Stimulated activated naive CD4-positive, alpha-beta T cell treated with Interleukin-2 at 50 U/mL for 16 hours (primary cell): ENCODE data around the gene TBC1D2B.
"Not testable (repeated sequence)": the region's sequence is repeated elsewhere in the genome, so short reads cannot be mapped to it uniquely, and the experiment has no call there.

Experiments
- DNase-seq: peaks from one replicate; lab custom pipeline; 2025; lab: John Stamatoyannopoulos, UW

The TBC1D2B gene

GRCh38 chr15:77988347-77989295 is 88.9 kb downstream of the TBC1D2B start:
- DNase-seq: no peak

- not testable (repeated sequence) for DNase-seq
Measured at GRCh38 chr15:77987765-77988136, 89.8 kb downstream of the TBC1D2B start.

DNA sequence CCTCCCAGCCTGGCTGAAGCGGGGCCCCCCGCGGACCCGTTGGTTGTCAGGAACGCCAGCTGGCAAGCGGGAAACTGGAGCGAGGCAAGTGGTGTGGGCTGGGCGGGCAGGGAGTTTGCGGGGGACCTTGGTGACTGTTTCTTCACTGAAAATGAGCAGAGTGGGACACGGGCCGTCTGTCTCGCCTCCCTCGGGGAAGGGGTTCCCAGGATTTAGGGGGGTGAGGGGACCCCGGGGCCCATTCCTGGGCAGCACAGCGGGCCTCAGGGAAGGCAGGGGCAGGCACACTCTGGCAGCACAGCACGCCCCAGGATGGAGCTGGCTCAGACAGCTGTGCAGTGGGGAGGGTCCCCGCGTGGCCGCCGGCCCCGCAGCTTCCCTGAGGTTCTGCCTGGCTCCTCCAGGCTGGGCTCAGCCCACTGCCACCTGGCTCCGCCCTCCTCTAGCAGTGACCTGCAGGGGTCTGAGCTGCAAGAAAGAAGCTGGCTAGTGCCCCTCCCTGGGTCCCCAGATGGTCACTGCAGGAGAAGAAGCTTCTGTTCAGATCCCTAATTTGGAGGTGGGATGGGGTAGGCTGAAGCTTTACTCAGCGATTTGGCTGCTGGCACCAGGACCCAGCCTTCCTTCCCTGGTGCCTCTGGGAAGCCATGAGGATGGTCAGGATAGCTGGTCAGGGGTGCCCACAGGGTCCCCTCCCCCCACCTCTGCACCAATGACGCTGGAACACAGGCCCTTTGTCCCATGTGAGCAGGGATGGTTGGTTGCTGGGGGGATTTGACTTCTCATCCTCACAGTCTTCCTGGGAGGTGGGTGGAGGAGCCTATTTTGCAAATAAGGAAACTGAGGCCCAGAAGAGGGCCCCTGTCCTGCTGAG is 90.4 kb downstream of the TBC1D2B start:
- DNase-seq: no peak

GRCh38 chr15:77985931-77986480 is 91.5 kb downstream of the TBC1D2B start:
- no peak for DNase-seq

- DNase-seq: no peak
Measured at GRCh38 chr15:77985031-77985930, 92.2 kb downstream of the TBC1D2B start.

- DNase-seq: no peak
Measured at GRCh38 chr15:77984446-77984861, 93.1 kb downstream of the TBC1D2B start.

DNA sequence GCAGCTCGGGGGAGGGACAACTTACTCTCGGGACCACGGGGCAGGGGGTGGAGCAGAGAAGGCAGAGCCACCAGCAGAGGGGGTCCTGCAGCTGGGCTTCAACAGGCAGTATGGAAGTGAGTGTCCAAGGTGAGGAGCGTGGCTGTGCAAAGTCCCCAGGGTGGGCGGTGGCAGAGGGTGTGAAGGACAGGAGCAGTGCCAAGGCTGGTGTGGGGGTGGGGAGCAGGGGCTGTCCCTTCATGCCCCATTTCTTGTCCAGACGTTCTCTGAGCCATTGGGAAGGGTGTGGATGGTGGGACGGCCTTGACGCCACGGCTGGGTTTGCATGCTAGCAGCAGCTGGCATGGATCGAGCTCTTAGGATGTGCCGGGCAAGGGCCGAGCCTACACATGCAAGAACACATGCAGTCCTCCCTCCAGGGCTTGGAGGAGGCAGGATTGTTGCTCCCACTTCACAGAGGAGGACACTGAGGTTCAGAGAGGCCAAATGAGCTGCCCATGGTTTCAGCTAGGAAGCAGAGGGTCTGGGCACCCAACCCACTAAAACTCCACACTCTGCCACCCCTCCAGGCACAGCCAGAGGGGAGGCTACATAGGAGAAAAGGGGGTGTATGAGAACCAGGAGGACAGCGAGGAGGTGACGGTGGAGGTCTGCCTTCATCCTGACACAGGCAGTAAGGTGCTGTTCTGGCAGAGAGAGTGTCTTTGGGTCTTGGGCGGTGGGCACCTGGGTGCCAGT is 93.6 kb downstream of the TBC1D2B start:
- no peak for DNase-seq

DNA sequence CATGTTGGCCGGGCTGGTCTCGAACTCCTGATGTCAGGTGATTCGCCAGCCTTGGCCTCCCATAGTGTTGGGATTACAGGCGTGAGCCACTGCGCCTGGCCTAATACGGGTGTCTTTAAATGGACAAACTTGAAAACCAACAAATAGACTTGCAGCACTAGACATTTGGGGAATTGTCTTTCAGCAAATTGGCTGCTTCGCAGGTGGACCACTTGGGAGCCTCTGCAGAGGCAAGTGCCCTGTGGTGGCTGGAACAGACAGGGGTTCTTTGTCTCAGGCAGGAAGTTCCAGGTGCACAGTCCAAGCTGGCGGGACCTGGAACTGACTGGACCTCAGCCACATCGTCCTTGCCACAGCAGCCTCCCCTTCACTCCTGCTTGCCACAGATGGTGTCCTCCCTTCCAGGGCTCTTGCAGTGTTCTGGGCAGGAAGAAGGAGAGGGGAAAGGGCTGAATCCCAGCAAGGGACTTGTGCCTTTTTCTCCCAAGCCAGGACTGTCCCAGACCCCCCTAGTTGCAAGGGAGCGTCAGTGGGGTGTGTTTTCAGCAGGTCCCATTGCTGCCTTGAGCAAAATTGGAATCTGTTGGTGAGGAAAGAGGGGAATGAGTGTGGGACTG is 94.3 kb downstream of the TBC1D2B start:
- no peak for DNase-seq

DNA sequence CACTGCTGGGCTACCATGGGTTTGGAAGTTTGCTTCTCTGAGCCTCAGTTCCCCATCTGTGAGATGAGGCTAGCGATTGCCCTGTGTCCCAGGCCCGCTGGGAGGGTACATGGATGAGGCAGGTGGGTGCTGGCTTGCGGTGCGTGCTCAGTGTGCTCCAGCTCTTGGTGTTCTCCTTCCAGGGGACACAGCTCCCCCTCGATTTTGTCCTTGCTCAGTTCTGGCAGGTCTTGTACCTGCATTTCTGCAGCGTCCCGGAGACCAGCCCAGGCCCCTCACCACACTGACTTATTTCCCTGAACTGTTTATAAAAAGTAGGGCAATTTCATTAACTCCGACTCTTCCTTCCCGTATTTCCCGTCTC is 95.4 kb downstream of the TBC1D2B start:
- DNase-seq: no peak

DNA sequence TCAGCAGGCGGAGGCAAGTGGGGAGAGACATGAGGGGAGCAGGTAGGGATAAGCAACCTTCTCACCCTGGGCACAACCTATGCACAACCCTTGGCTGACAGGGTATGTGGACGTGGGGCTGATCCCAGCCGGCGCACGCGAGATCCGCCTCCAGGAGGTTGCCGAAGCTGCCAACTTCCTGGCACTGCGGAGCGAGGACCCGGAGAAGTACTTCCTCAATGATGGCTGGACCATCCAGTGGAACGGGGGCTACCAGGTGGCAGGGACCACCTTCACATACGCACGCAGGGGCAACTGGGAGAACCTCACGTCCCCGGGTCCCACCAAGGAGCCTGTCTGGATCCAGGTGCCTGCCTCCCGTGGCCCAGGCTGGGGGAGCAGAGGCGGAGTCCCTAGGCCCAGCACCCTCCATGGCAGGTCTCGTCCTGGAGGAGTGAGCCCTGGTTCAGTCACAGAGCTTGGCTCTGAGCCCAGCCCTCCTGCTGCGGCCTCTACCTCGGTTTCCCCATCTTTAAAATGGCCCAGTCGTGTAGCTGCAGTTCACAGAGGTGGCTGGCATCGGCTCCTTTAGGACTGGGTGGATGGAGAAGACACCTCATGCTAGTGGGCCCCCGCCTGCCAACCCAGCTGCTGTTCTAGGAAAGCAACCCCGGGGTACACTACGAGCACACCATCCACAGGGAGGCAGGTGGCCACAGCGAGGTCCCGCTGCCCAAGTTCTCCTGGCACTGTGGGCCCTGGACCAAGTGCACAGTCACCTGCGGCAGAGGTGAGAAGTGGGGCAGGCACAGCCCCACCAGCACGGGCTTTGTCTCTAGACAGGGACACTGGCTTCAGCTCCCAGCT is 96.0 kb downstream of the TBC1D2B start:
- DNase-seq: no peak

DNA sequence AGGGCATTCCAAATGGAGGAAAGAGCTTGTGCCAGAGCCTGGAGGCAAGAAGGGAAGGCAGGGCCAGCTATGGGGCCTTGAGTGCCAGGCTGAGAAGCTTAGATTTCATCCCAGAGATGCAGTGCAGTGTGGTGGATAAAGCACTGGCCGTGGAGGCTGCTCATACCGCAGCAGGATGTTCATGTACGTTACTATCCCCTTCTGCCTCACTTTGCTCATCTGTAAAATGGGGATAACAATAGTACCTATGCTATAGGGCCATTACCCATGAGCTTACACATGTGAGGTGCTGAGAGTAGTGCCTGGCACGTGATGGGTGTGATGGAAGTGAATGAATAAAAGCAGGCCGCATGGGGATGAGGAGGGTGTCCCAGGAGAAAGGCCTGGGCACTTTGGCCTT is 96.8 kb downstream of the TBC1D2B start:
- not testable (repeated sequence) for DNase-seq

GRCh38 chr15:77980098-77980497 is 97.4 kb downstream of the TBC1D2B start:
- no peak for DNase-seq

DNA sequence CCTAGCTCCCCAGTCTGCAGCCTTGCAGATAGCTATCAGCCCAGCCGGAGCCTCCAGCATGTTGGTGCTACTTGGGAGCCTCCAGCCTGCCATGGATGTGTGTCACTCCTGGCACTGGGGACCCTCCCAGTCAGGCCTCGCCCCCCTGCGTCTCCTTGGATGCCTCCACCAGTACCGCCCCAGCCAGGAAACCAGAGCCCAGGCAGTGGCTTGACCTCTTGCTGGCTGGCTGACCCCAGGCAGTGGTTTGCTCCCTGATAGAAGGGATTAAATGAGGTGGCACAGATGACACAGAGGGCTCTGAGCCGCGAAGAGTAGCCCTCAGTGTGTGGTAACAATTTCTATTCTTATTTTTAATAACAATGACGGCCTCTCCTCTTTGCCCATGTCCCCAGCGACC is 98.4 kb downstream of the TBC1D2B start:
- not testable (repeated sequence) for DNase-seq

DNA sequence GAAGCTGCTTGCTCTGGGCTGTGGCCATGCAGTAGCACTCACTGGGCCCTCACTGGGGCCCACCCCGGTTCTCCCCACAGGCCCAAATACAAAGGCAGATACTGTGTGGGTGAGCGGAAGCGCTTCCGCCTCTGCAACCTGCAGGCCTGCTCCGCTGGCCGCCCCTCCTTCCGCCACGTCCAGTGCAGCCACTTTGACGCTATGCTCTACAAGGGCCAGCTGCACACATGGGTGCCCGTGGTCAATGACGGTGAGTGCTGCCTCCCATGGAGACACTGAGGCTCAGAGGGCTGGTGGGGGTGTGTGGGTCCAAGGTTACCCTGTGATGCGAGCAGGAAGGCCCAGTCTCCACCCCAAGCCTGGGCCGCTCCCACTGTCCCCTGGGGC is 98.8 kb downstream of the TBC1D2B start:
- DNase-seq: not testable (repeated sequence)

GRCh38 chr15:77977903-77978758 is 99.4 kb downstream of the TBC1D2B start:
- not testable (repeated sequence) for DNase-seq

- not testable (repeated sequence) for DNase-seq
Measured at GRCh38 chr15:77976760-77977525, 100.6 kb downstream of the TBC1D2B start.

DNA sequence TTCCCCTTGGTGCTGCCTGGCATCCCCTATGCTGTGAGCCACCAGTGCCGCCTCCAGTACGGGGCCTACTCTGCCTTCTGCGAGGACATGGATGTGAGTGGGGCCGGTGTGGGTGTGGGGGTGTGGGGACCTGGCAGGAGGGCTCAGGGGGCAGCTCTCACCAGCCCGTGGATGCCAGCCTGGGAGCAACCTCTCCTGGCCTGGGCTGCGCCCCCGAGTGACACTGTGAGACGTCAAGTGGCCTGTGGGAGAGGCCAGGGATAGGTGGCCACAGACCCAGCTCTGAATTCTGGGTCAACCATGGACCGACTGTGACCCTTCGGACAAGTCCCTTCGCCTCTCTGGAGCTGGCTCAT is 101.4 kb downstream of the TBC1D2B start:
- not testable (repeated sequence) for DNase-seq
